HG03521 (cell line): Measurements from ENCODE around the gene FGFR3.
"Not testable (repeated sequence)": the region's sequence is repeated elsewhere in the genome, so short reads cannot be mapped to it uniquely, and the experiment has no call there.

Experiments
- ATAC-seq: cut with Tn5 transposase; IDR thresholded peaks from one replicate; pipeline ENCODE4 v1.9.1; 2021; ENCODE audit warnings: mild to moderate bottlenecking, moderate library complexity; ENCODE audit not compliant: unreplicated experiment

Gene FGFR3

DNA sequence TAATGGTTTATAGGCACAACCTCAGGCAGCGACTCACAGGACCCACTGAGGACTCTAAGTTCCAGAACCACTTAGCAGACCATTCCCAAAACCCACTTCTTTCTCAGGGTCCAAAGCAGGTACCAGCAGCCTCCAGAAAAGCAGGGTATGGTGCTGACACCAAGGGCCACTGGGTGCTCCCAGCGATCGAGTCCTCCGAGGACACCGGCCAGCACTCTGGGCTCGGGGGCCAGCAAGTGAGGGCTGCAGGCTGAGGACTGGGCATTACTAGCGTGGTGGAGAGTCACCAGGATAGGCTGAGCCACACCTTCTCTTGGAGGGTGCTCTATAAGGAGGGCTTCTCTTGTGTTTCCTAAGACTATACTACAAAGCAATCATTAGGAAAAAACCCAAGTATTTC, 43.6 kb downstream of the FGFR3 start:
- ATAC-seq = no peak

DNA sequence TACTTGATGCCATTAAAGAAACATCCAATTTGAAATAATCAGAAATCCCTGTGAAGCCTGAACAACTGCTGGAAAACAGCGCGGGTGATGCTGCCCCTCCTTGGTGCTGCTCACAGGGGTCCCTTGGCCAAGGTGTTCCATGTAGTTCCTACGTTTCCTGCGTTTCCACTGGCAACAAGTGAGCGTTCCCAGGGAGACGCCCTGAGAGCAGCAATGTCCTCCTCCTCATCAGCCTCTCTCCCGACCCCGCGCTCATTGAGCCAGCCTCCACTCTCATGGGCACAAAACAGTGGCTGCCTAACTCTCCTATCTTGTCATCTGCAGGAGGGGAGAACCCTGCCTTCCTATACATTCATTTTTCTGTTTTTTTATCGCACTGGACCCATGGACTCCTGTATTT, 44.0 kb downstream of the FGFR3 start:
- no peak for ATAC-seq

DNA sequence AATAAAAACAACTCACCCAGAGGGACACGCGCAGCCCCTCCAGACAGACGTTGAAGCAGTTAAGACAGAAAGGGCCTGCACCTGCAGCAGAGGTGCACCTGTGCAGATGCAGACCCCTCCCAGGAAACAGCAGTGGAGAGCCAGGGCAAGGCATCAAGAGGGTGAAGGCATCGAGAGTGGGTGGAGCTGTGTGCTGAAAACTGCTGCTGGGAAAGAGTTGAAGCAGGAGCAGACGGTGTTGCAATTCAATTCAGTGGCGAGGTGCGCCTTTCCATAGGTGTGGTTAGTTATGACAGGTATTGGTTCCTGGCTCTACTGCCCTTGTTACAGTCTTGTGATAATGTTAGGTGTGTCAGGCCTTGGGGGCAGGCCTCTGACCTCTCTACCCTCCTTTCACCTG, 46.2 kb downstream of the FGFR3 start:
- ATAC-seq = no peak

DNA sequence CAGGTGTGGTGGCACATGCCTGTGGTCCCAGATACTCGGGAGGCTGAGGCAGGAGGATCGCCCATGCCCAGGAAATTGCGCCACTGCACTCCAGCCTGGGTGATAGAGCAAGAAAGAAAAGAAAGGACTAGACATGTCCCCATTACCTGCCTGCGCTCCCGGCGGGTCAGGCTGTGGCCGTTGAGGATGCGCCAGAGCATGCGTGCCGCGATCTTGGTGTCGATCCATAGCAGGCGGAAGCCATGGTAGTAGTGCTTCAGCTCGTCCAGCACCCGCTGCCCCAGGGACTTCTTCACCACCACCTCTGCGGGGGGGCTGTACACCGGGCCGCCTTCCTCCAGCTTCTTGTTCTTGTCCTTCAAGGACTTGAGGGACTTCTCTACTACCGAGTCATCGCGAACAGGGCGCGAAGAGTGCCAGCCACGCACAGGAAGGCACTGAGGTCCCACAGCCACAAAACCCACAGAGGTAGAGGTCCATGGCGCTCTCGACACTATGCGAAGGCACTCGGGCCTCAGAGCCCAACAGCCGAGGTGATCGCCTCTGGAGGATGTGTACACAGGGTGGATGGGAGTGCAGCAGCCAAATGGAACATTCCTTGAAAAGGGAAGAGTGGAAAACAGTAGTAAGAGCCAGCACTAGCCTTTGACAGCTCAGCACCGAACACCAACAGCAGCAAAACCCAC, 48.3 kb downstream of the FGFR3 start:
- ATAC-seq = no peak

DNA sequence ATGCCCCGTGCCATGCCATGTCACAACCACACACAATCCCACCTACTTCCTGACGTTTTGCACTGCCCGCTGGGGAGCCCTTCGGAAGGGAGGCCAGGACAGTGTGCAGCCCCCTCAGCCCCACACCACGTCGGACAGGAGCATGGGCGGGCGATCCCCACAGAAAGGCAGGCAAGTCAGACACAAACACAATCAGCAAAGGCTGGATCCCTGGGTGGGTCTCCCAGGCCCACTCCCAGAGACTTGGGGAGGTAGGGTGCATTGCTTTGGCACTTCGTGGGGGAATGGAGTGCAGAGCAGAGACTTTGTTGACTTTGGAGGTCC, 48.8 kb downstream of the FGFR3 start:
- no peak for ATAC-seq

DNA sequence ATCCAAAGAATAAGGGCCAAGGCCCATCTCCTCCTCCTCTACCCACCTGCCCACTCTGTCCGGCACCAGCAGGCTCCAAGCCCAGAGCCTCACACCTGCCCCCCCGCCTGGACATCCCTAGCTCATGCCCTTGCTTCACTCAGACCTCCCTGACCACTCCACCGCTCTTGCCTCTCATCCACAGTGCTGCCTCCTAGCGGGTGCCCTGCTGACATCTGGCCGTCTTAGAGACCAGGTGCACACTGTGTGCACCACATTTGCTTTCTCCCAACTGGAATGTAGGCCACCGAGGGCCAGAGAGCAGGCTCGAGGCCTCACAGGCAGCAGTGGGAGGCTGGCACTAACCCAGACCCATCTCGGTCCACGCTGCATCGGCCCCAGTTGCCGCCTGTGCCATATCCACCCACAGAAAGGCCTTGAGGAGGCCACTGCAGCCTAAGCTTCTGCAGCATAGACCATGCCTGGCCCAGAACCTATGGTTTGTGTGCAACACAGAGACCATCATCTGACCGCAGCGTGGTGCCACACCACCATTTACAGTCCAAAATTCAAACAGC, 49.3 kb downstream of the FGFR3 start:
- ATAC-seq = no peak

DNA sequence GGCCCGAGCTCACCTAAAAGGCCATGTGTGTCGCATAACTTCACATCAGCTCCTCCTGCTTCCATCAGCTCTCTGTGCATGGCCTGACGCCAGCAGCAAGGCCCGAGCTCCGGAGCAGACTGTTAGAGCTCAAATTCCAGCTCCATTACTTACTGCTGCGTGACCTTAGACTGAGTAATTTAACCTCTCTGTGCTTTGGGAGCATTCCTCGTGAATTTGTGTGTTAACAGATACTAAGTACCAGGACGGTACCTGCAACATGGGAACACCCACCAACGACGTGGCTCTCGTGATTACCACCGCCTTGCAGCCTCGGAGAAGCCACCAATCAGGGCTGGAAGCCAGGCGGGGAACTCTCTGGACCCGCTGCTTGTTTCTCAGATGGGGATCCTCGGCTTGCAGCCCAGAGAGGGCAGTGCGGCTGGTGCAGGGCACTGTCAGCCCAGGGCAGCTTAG, 49.9 kb downstream of the FGFR3 start:
- no peak for ATAC-seq

DNA sequence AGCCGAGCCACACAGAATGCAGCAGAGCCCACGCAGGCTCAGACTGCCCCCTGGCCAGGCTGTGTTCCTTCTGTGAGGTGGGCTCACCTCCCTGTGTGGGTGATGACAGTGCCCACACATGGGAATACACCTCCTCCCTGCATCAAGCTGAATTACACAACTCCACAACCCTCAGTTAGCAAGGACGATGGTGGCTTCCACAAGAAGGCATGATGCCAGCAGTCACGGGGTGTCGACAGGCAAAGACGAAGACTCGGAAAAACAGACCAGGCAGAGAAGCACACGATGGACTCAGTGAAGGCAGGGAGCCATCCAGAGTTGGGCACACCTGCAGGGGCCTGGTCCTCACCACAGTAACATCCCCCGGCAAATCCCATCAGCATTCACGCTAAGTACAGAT, 50.8 kb downstream of the FGFR3 start:
- ATAC-seq = no peak

DNA sequence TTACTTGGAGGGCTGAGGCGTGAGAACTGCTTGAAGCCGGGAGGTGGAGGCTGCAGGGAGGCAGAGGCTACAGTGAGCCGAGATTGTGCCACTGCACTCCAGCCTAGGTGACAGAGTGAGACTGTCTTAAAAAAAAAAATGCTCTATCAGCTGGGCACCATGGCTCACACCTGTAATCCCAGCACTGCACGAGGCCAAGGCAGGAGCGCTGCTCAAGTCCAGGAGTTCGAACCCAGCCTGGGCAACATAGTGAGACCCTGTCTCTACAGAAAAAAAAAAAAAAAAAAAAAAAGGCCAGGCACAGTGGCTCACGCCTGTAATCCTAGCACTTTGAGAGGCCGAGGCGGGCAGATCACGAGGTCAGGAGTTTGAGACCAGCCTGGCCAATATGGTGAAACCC, 51.5 kb downstream of the FGFR3 start:
- not testable (repeated sequence) for ATAC-seq

DNA sequence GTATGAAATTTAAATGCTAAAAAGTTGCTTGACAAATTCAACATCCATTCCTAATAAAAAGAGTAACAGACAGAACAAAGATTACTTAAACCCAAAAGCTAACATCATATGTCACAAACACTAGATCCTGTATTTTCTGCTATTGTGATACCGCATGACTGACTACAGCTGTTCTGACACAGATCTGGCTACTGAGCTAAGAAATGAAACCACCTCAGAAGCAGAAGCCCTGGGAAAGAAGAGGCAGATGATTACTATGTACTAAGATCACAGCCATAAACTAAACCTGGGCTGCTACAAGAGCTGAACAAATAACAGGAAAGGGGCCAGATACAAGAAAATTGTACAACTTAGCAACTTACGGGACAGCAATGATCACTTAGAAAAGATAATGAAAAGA, 53.5 kb downstream of the FGFR3 start:
- ATAC-seq = no peak

DNA sequence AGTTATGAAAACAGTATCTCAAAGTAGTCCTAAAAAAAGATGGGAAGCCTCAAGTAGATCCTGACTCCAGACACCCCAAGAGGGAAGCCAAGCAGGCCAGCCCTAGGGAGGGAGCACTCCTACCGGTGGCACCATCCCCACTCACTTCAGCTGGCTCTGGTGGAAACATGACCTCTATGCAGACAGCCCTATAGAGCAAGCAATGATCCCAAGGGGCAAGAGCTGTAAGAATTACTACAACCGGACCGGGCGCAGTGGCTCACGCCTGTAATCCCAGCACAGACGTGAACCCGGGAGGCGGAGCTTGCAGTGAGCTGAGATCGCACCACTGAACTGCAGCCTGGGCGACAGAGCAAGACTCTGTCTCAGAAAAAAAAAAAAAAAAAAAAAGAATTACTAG, 57.2 kb downstream of the FGFR3 start:
- ATAC-seq = no peak

DNA sequence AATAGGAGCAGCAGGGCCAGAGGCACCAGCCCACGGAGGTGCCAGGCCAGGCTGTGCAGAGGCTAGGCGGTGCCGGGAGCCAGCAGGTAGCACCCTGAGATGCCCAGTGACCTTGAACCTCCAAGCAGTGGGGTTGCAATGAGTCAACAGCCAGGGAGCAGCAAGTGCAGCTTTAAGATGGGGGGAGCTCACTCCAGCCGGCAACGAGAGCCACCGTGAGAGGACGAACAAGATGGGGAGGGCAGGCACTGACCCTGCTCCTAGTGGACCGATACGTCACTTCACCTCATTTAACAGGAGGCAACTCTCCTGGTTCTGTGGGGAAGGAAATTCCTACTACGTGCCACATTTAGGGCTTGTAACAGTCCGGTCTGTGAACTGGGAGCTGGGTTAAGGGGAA, 58.1 kb downstream of the FGFR3 start:
- no peak for ATAC-seq

DNA sequence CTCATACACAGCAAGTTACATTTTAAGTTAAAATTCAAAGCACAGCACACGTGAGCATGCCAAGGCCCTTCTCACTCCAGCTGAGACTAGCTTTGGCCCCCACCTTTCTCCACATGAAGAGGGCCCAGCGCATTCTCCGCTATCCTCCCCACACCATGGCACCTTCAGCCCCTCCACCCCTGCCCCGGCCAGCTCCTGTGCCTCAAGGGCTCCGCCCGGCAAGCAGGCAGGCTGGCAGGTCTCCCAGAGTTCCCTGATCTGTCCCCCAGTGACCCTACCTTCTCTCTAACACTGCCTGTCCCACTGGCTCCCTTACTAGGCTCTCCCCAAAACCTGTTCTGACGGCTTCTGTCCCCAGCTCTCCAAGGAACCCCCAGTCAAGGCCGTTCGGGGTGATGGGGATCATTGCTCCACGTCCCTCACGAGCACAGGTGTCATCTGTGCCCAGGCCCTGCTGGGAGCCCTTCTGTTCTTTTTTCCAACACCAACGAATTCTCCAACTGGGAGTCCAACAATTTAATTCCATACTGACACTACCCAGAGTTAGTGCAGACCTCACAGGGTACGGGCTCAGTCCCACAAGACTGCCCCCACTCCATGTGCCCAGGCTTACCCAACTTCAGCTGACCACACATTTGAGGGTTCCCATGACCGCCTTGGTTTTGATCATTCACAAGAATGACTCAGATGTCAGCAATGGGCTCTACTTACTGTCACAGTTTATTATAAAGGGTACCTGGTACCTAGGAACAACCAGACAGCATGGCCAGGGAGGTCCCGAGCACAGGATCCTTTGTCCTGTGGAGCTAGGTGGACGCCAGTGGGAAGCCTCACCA, 58.7 kb downstream of the FGFR3 start:
- no peak for ATAC-seq

DNA sequence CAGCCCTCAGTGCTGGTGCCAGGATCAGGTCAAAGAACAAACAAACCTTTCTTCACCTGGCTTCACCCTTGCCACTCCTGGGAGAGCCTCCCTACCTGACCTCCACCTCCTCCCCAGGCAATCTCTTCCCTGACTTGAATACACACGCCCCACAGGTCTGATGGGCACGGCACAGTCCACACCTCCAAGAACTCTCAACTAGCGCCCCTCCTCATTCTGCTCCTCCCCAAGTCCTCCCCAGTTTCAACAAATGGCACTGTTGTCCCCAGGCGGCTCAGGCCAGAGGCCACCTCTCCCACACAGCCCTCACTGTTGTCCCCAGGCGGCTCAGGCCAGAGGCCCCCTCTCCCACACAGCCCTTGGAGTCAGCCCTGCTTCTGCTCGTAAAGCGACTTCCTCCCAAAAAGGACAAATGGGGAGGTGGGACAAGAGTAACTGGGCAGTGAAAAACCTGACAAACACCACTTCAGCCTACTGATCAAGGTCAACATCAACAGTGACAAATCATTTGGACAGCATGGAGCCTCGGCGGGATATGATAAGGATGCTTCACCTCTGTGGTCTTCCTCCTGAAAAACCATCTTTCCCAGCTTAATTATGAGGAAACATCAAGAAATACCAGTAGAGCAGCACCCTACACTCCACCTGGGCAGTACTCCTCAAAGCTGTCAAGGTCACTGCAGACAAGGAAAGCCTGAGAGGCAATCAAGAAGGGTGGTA, 60.0 kb downstream of the FGFR3 start:
- ATAC-seq = no peak

DNA sequence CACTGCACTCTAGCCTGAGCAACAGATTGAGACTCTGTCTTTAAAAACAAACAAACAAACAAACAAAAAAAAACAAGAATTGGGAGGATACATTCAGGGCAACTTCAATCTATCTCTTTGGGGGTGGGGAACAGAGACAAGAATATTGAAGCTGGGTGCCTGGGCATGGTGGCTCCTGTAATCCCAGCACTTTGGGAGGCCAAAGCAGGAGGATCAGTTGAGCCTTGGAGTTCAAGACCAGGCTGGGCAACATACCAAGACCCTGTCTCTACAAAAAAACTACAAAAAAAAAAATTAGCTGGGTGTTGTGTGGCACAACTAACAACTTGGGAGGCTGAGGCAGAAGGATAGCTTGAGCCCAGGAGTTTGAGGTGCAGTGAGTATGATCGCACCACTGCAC, 61.7 kb downstream of the FGFR3 start:
- ATAC-seq = no peak

DNA sequence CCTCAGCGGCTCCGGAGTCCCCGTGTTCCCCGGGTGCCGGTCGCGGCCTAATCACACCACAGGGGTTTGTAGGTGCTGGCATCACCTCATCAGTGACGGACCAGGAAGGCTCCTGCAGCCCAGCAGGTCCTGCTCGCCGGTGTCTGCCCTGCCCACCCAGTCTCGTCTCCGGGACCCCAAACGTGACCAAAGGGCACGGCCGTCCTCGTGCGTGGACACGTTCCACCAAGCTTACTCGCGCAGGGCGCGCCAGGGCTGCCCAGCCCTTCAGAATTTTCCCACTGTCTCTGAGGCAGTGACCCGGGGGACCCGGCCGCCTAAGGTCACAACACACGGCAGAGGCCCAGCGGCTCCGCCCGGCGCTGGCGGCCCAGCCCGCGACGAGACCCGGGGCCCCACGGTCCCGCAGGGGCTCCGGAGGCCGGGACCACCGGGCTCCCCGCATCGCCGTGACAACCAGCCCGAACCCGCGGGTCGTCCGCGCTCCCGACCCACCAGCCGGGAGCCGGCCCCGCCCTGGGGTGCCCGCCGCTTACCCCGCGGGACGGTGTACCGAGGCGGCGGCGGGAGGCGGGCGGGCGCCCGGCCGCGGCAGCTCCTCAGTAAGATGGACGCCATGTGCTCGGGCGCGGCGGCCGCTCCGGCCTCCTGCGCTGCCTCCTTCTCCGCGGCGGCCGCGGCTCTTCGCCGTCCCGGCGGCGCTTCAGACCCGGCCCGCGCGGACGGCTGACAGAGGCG, 62.4 kb downstream of the FGFR3 start:
- peak; percentile 3 for ATAC-seq

DNA sequence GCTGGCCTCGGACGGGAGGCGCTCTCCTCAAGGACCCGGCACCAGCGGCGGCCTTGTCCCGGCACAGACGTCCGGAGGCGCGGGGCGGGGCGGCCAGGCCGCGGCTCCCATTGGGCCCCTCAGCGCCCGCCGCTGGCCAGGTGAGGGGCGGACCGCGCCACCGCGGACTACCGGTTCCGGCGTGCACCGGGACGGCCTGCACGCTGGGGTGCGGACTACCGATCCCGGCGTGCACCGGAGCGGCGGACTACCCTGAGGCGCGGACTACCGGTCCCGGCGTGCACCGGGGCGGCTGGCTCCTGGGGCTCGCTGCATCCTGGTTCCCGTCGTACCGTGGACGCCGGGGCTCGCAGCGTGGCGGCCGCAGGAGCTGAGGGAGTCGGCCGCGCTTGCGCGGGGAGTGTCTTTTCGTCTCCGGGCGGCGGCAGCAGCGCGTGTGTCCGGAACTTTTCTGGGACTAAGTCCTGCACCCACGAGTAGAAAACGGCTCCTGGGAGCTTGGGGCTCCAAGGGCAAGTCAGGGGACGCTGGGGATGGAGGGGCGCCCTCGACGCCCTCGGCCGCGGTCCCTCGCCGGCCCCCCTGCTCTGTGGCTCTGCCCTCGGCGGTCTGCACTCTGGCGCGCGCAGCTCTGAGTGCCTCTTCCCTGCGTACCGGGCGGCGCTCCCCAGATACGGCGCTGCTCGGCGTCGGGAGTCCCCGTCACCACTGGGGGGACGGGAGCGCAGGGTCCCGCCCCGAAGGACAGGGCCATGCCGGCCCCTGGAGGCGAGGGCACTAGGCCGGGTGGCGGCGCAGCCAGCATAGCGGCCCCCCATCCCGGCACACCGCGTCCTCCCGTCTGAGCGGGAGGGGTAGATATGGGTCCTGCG, 63.2 kb downstream of the FGFR3 start, which contains the start of gene LETM1:
Gene LETM1, minus strand, starts transcription at position 86 of the 872 bp plus-strand sequence. CDS start 206 bp downstream, outside the sequence.
- peak; percentile 91 for ATAC-seq

DNA sequence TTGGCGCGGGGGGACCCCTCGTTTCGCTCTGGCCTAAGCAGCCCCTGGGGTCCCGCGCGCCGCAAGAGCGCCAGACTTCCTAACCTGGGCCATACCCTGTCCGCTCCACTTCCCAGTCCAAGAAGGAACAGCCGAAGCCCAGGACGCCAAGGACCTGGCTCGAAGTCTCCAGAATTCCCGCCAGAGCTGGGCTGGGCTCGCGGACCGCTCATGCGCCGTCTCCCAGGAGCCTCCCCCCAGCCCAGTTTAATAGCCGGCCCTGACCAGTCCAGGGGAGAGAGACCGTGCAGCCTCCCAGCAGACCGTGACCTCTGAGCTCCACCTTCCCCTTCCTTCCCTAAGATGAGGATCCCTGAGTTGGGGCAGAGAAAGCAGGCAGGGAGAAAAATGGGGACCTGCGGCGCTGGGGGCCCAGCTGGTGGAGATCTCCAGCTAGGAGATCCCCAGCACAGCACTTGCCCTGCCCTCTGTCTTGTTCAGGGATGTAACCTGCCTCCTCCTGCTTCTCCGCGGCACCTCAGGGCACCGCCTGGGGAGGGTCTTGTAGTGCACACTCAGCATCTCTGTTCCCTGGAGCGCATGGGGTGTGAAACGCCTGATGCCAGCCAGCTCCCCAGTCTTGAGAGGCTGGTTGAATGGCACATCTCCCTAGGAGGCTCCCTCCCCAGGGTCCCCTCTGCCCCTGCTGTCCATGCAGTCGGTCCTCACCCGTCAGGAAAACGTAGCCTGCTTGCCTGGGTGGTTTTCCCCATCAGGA, 64.0 kb downstream of the FGFR3 start:
- ATAC-seq = no peak

DNA sequence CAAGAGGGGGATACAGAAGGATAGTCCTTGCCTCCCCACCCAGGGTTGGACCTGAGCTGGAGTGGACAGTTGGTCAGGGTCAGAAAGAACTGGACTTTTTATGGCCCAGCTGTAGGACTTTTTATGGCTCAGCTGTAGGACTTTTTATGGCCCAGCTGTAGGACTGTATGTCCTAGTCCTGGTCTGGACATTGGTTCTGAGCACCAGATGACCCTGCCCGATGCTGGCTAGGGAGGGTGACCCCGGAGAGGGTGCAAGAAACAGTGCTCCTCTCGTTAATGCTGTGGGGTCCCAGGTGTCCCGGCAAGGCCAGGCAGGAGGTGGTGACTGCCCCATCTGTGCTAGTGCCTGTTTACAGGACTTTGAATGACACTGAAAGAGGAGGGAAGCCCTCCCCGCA, 64.8 kb downstream of the FGFR3 start:
- ATAC-seq = no peak
